HepG2 (cell line): Measurements from ENCODE around the gene PHKA2. TPM values are rescaled to one million over a fixed set of nuclear protein-coding genes. Genes with fewer than 3 reads are reported as not detected.

ENCODE experiments used
- AGO2 ChIP-seq: fragments of 200-400 bp; formaldehyde crosslinking; optimal IDR thresholded peaks from 2 replicates; pipeline ENCODE3; 2017; ENCODE audit warnings: mild to moderate bottlenecking, low read depth, low read length, moderate library complexity
- ATF6 ChIP-seq: sonication (generic); formaldehyde crosslinking; conservative IDR thresholded peaks from 2 replicates; pipeline ENCODE4 v1.4.0; 2020; ENCODE audit warnings: missing genetic modification reagents
- ERF ChIP-seq: IDR thresholded peaks from 2 replicates; pipeline ENCODE4 v1.6.1; 2018; ENCODE audit warnings: missing biosample characterization, missing genetic modification reagents
- FOXP4 ChIP-seq: sonication (generic); formaldehyde crosslinking; IDR thresholded peaks from 2 replicates; pipeline ENCODE4 v1.4.0; 2020; ENCODE audit warnings: missing genetic modification reagents
- HDAC6 ChIP-seq: fragments of 200-600 bp; sonication (generic); IDR thresholded peaks from 2 replicates; pipeline ENCODE4 v1.7.0; 2017; ENCODE audit warnings: mild to moderate bottlenecking, antibody characterized with exemption, low read length, low read depth
- ISX ChIP-seq: sonication (generic); formaldehyde crosslinking; conservative IDR thresholded peaks from 2 replicates; pipeline ENCODE4 v1.5.0; 2020; ENCODE audit warnings: missing genetic modification reagents
- MAFK ChIP-seq, 2 experiments: IDR thresholded peaks in 1 of 2; conservative IDR thresholded peaks in 1 of 2; 2 replicates each; pipeline ENCODE4 v1.6.1; 2011; ENCODE audit warnings: improper control_type of control experiment in 2 of 2, low read length in 2 of 2
- MAX ChIP-seq: IDR thresholded peaks from 2 replicates; pipeline ENCODE4 v1.6.1; 2012; ENCODE audit warnings: inconsistent platforms
- MED8 ChIP-seq: sonication (generic); formaldehyde crosslinking; IDR thresholded peaks from 2 replicates; pipeline ENCODE4 v1.8.1; 2023; ENCODE audit warnings: mild to moderate bottlenecking, missing genetic modification reagents; ENCODE audit not compliant: insufficient replicate concordance
- NR1H2 ChIP-seq: sonication (generic); formaldehyde crosslinking; IDR thresholded peaks from 2 replicates; pipeline ENCODE4 v1.8.1; 2022; ENCODE audit warnings: low read depth, missing genetic modification reagents, borderline replicate concordance
- THAP11 ChIP-seq: IDR thresholded peaks from 2 replicates; pipeline ENCODE4 v1.6.1; 2016; ENCODE audit warnings: missing biosample characterization, missing genetic modification reagents
- ZNF276 ChIP-seq: sonication (generic); formaldehyde crosslinking; IDR thresholded peaks from 2 replicates; pipeline ENCODE4 v1.4.0; 2020; ENCODE audit warnings: mild to moderate bottlenecking, low read depth, missing genetic modification reagents
- ZNF331 ChIP-seq: sonication (generic); formaldehyde crosslinking; IDR thresholded peaks from 2 replicates; pipeline ENCODE4 v1.4.0; 2020; ENCODE audit warnings: missing genetic modification reagents
- ZNF557 ChIP-seq: sonication (generic); formaldehyde crosslinking; IDR thresholded peaks from 2 replicates; pipeline ENCODE4 v1.4.0; 2020; ENCODE audit warnings: missing genetic modification reagents
- ZNF674 ChIP-seq: sonication (generic); formaldehyde crosslinking; IDR thresholded peaks from 2 replicates; pipeline ENCODE4 v1.5.0; 2020; ENCODE audit warnings: low read depth, mild to moderate bottlenecking, missing genetic modification reagents
- ZNF691 ChIP-seq: sonication (generic); formaldehyde crosslinking; IDR thresholded peaks from 2 replicates; pipeline ENCODE4 v1.4.0; 2020; ENCODE audit warnings: missing genetic modification reagents, low read depth, mild to moderate bottlenecking, borderline replicate concordance
- ZNF740 ChIP-seq: sonication (generic); formaldehyde crosslinking; IDR thresholded peaks from 2 replicates; pipeline ENCODE4 v1.4.0; 2020; ENCODE audit warnings: missing genetic modification reagents
- ZNF768 ChIP-seq: sonication (generic); formaldehyde crosslinking; IDR thresholded peaks from 2 replicates; pipeline ENCODE4 v1.4.0; 2020; ENCODE audit warnings: missing genetic modification reagents
- ZNF879 ChIP-seq: sonication (generic); formaldehyde crosslinking; IDR thresholded peaks from 2 replicates; pipeline ENCODE4 v1.8.1; 2023; ENCODE audit warnings: missing genetic modification reagents
- polyA plus RNA-seq, 8 experiments: library from polyadenylated mRNA; depleted of rRNA in 3 of 8; stranded (reverse) in 7 of 8; unstranded in 1 of 8; fragments of >200 nt; fragmentation: Illumina TruSeq in 4 of 8; extraction: Trizol in 4 of 8; gene quantifications; 2 replicates each; pipeline versions ENCODE4 v1.2.1 to v1.2.3, GENCODE V29; 2011 to 2016; ENCODE audit warnings: low read depth in 4 of 8, missing spikeins in 1 of 8, mixed read lengths in 1 of 8; ENCODE audit not compliant: insufficient read depth in 1 of 8
- total RNA-seq, 5 experiments: library from RNA; depleted of rRNA; stranded (reverse); fragments of >200 nt; fragmentation: Illumina TruSeq; extraction: Trizol; gene quantifications; 2 replicates each; pipeline ENCODE4 v1.2.3, GENCODE V29; 2016; ENCODE audit warnings: low read depth in 1 of 5

The PHKA2 gene
- total and polyA plus RNA-seq, 2 of the 13 experiments (the other 11 are each of a cell fraction or from before 2014, with no cell fraction given) = 20.5 to 273 TPM

- TF ChIP-seq MAFK (conservative IDR thresholded peaks at IDR 0.05 in 1 of 2, IDR thresholded peaks at IDR 0.05 in 1 of 2; ENCODE audit: low read length in 2 of 2) (no peak), ZNF879 (CRISPR knock-in tag) (no peak), FOXP4 (CRISPR knock-in tag) (no peak), ISX (CRISPR knock-in tag) (no peak), THAP11 (peak; percentile 50; the same call in 1 of the 2 replicates), MED8 (CRISPR knock-in tag) (no peak), ZNF740 (CRISPR knock-in tag) (no peak), ZNF691 (CRISPR knock-in tag) (no peak), ATF6 (CRISPR knock-in tag) (no peak), HDAC6 (no peak), MAX (no peak; the same call in 1 of the 2 replicates), AGO2 (peak; percentile 54), ERF (CRISPR knock-in tag) (0 out of 2 replicates have a peak, but pooled peaks have one; percentile 3), ZNF674 (CRISPR knock-in tag) (no peak), ZNF276 (CRISPR knock-in tag) (no peak), ZNF768 (CRISPR knock-in tag) (no peak), ZNF557 (CRISPR knock-in tag) (no peak), ZNF331 (no peak), NR1H2 (no peak)
Observed at GRCh38 chrX:18984381-18985185, 669 bp upstream of the PHKA2 start (continued).
